Breast epithelium (tissue), 4 donors: Measurements from ENCODE around the gene C16orf86. TPM values are rescaled to one million over a fixed set of nuclear protein-coding genes. Genes with fewer than 3 reads are reported as not detected.

Source experiments
- DNase-seq, 2 donors: peaks; one replicate each; pipeline ENCODE4 v3.0.0-alpha.2; 2019; ENCODE audit warnings: low spot score in 2 of 2
- H3K27ac ChIP-seq, 2 donors: fragments of 200-600 bp; sonication (generic) in 1 of 2; one replicate each; pipeline ENCODE4 v1.5.1; 2016 to 2019; ENCODE audit warnings: mild to moderate bottlenecking in 1 of 2
- H3K27me3 ChIP-seq, 2 donors: fragments of 200-600 bp; sonication (generic) in 1 of 2; one replicate each; pipeline versions ENCODE4 v1.5.1 to v1.6.0; 2017 to 2019; ENCODE audit warnings: control low read depth in 1 of 2, mild to moderate bottlenecking in 1 of 2
- H3K36me3 ChIP-seq: fragments of 200-600 bp; one replicate; pipeline ENCODE4 v1.5.1; 2019
- H3K4me1 ChIP-seq, 2 donors: fragments of 200-600 bp; sonication (generic); one replicate each; pipeline ENCODE4 v1.5.1; 2016 to 2019; ENCODE audit warnings: control low read depth in 1 of 2
- H3K4me3 ChIP-seq, 3 donors: fragments of 200-600 bp; sonication (generic); 1 replicate in 2 of 3; 2 replicates in 1 of 3; pipeline ENCODE4 v1.5.1; 2016 to 2019; ENCODE audit warnings: mild to moderate bottlenecking in 3 of 3, moderate library complexity in 2 of 3
- H3K9me3 ChIP-seq, 2 donors: fragments of 200-600 bp; sonication (generic) in 1 of 2; one replicate each; pipeline ENCODE4 v1.5.1; 2016 to 2019; ENCODE audit warnings: control low read depth in 1 of 2
- POLR2A ChIP-seq: fragments of 450-650 bp; IDR thresholded peaks from one replicate; pipeline ENCODE4 v1.6.1; 2016; ENCODE audit warnings: antibody characterized with exemption, mild to moderate bottlenecking, moderate library complexity
- POLR2AphosphoS5 ChIP-seq, 3 donors: sonication (generic); formaldehyde crosslinking; IDR thresholded peaks; one replicate each; pipeline ENCODE4 v1.6.1; 2017; ENCODE audit warnings: antibody characterized with exemption in 3 of 3
- intact Hi-C: fragments of 100-400 bp; cut with DNase I; formaldehyde crosslinking; loops from one replicate; pipeline ENCODE4 v1.15.1; 2023; ENCODE audit warnings: low total_unique reads
- total RNA-seq, 3 donors: library from RNA; depleted of rRNA; stranded (reverse); fragments of >200 nt; gene quantifications; one replicate each; pipeline ENCODE4 v1.1.0, GENCODE V29; 2016
- TF ChIP-seq, protein P1 (sequence below), 3 donors: fragments of 450-650 bp; IDR thresholded peaks; one replicate each; pipeline ENCODE4 v1.5.1; 2016 to 2017; ENCODE audit warnings: antibody characterized with exemption in 3 of 3, mild to moderate bottlenecking in 3 of 3, moderate library complexity in 3 of 3

The C16orf86 gene
- total RNA-seq, 3 donors from 2014 or later, result 7.2 to 18.1 (median 11.1) TPM

DNA sequence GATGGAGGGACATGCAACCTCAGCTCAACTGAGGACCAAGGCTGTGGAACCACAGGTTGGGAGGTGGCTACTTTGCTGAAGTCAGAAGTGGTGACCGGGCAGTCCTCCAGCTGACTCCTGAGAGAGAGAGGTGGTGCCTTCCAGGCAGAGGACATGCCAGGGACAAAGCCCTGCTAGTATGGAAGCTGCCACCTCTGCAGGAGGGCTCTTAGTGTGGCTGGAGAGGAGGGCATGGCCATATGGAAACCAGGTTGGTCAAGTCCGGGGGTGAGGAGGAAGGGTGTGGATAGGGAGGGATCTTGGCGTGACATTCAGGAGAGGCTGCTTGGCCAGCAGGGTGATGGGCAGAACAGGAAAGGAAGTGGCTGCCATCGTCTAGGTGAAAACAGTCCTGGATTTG is 5.7 kb downstream of the C16orf86 start:
- no peak for DNase-seq
- TF ChIP-seq POLR2A (no peak), POLR2AphosphoS5 (IDR thresholded peaks at IDR 0.05) (no peak)
- TF ChIP-seq, protein P1, sequence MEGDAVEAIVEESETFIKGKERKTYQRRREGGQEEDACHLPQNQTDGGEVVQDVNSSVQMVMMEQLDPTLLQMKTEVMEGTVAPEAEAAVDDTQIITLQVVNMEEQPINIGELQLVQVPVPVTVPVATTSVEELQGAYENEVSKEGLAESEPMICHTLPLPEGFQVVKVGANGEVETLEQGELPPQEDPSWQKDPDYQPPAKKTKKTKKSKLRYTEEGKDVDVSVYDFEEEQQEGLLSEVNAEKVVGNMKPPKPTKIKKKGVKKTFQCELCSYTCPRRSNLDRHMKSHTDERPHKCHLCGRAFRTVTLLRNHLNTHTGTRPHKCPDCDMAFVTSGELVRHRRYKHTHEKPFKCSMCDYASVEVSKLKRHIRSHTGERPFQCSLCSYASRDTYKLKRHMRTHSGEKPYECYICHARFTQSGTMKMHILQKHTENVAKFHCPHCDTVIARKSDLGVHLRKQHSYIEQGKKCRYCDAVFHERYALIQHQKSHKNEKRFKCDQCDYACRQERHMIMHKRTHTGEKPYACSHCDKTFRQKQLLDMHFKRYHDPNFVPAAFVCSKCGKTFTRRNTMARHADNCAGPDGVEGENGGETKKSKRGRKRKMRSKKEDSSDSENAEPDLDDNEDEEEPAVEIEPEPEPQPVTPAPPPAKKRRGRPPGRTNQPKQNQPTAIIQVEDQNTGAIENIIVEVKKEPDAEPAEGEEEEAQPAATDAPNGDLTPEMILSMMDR (IDR thresholded peaks at IDR 0.05), result no peak
- intact Hi-C loops, result no loop called here
- no peak overlapping the region for H3K4me3 ChIP-seq
- H3K27ac ChIP-seq, result peak overlapping the region; percentile 76 to 80
- H3K36me3 ChIP-seq, result no peaks in the 10 kb centered on the region
- no peaks in the 10 kb centered on the region for H3K27me3 ChIP-seq
- H3K4me1 ChIP-seq, result peaks cover 5 to 21% of the 10 kb centered on the region in 2 donors
- H3K9me3 ChIP-seq, result no peaks in the 10 kb centered on the region

DNA sequence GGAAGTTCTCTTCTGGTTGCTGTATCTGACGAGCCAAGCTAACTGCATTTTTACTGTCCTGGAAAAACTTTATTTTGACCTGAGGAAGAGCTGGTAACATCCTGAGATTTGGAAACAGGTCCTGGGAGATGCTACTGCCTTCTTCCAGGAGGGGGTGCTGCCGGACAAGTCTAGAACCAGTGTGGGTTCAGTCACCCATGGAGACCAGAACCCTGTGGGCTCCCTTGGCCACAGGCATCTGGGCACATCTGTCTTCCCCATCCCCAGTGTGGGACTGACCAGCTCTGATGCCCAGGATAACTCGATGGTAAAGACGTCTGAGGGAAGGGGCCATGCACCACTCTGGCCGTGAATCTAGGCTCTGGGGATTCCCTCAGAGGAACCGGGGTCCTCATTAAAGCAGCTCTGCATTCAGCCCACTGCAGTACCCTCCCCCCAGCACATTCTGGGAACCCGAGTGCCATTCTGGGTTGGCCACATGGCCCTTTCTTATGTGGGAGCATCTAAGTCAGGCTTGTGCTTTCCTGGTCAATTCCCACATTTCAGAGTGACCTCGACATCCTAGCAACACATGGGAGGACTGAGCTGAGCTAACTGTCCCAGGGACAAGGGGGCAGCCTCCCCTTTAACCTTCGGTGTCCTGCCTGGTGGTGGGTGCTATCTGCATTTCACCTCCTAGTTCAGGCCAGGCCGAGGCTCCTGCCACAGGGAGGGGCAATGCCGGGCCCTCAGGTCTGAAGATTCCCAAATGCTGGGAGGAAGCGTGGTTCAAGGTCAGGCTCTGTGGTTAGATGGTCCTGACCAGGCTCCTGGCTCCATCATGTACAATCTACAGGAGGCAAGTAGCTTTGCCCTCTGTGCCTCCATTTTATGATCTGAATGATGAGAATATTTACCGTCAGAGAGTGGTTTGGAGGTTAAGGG is 6.4 kb downstream of the C16orf86 start:
- Histone ChIP-seq H3K9me3 (no peaks in the 10 kb centered on the region), H3K4me1 (peaks cover 0 to 18% of the 10 kb centered on the region in 2 donors), H3K27ac (peak overlapping the region; percentile 76 to 80), H3K27me3 (no peaks in the 10 kb centered on the region), H3K36me3 (no peaks in the 10 kb centered on the region), H3K4me3 (no peak overlapping the region)
- TF ChIP-seq, protein P1 (IDR thresholded peaks at IDR 0.05), result peak; percentile 63 to 75 (median 71)
- no peak for TF ChIP-seq POLR2AphosphoS5 (IDR thresholded peaks at IDR 0.05)
- intact Hi-C loops, result no loop called here
- peak; percentile 53 to 74 for DNase-seq

DNA sequence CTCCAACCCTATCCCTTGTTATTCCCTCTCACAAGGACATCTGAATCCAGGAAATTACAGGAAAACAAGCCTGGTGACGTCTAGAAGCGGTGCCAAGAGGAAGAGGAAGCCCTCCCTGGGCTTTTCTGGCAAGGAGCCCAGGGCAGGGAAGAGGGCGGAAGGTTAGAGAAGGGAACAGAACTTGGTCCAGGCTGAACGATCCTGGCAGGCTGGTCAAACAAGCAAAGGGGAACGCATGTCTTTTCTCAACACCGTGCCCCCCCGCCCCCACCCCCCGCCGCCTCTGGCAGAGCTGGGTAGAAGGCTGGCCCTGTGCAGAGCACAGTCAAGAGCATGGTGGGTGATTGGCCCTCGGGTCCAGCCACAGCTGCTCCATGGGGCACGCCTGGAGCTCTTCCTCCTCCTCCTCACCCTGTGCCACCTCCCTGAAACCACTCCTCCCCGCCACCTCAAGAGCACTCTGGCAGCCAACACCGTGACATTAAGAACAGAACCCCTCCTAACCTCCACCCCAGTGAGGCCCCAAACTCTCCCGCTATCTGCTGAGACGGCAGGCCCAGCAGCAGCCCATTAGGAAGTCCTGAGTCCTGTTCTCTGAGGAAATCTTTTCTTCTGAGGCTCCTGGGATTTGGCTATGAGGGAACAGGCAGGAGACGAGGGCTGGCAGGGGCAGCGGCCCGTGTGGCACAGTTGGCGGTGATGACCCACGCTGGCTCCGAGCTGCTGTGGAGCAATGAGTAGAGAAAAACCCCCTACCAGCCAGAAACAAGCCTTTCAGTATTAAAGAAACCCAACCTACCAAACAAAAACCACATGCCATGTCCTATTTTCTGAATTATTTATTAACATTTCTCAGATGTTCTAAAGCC is 7.3 kb downstream of the C16orf86 start:
- H3K4me3 ChIP-seq, result peak overlapping the region in 1 of 3 donors; percentile 22
- TF ChIP-seq, protein P1 (IDR thresholded peaks at IDR 0.05), result no peak
- TF ChIP-seq POLR2AphosphoS5 (IDR thresholded peaks at IDR 0.05) (peak; percentile 62 to 66 (median 63)), POLR2A (no peak)
- intact Hi-C loops, result no loop called here
- H3K36me3 ChIP-seq, result no peaks in the 10 kb centered on the region
- H3K27ac ChIP-seq, result peak overlapping the region; percentile 76 to 80
- H3K4me1 ChIP-seq, result peaks cover 0 to 18% of the 10 kb centered on the region in 2 donors
- peak in 1 of 2 donors; percentile 43 for DNase-seq
- H3K27me3 ChIP-seq, result no peaks in the 10 kb centered on the region
- H3K9me3 ChIP-seq, result no peaks in the 10 kb centered on the region

DNA sequence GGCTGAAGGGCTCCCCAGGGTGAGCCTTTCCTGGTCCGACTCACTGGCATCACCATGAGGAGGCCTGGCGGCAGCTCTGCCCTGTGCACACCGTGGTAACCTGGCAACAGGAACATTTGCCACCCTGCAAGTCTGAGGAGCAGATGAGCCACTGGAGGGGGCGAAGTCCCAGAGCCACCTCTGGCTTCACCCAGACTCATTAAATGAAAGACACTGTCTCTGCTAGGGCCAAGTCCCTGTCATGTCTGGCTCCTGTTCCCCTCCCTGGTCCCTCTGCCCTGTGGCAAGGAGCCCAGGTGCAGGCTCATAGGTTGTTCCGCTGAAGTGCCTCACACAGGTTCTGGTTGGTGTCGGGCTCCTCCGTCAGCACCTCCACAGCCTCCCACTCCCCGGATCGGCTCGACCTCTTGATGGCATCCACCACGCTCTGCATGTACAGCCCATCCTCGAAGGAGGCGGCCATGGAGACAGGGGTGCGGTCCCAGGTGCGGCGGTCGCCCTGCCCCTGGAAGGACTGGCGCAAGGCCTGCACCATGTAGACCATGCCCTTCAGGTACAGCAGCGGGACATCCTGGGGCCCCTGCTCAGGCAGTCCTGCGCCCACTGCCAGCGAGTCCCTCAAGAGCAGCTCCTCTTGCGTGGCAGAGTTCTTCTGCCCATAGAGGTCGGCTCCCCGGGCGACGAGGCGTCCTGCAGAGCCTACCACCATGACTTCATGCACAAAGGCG is 8.4 kb downstream of the C16orf86 start:
- TF ChIP-seq POLR2AphosphoS5 (IDR thresholded peaks at IDR 0.05) (no peak), POLR2A (no peak)
- TF ChIP-seq, protein P1 (IDR thresholded peaks at IDR 0.05), result no peak
- no peaks in the 10 kb centered on the region for H3K9me3 ChIP-seq
- H3K36me3 ChIP-seq, result no peaks in the 10 kb centered on the region
- intact Hi-C loops, result no loop called here
- no peaks in the 10 kb centered on the region for H3K27me3 ChIP-seq
- H3K4me1 ChIP-seq, result peaks cover 0 to 18% of the 10 kb centered on the region in 2 donors
- no peak overlapping the region for H3K4me3 ChIP-seq
- no peak for DNase-seq
- peak overlapping the region; percentile 76 to 80 for H3K27ac ChIP-seq
